Gastroesophageal sphincter (tissue), 3 donors: Measurements from ENCODE around the gene PHF1.

Source experiments
- CTCF ChIP-seq, 4 experiments: fragments of 200-600 bp in 2 of 4; fragments of 450-650 bp in 2 of 4; sonication (generic) in 1 of 4; IDR thresholded peaks; one replicate each; pipeline ENCODE4 v1.5.1; 2017 to 2019; ENCODE audit warnings: antibody characterized with exemption in 4 of 4, mild to moderate bottlenecking in 2 of 4, moderate library complexity in 2 of 4
- EP300 ChIP-seq: sonication (generic); formaldehyde crosslinking; IDR thresholded peaks from one replicate; pipeline ENCODE4 v1.6.1; 2017; ENCODE audit warnings: antibody characterized with exemption, mild to moderate bottlenecking
- POLR2A ChIP-seq, 2 donors: fragments of 450-650 bp; IDR thresholded peaks; one replicate each; pipeline ENCODE4 v1.6.1; 2017; ENCODE audit warnings: antibody characterized with exemption in 2 of 2, mild to moderate bottlenecking in 2 of 2, moderate library complexity in 1 of 2
- POLR2AphosphoS5 ChIP-seq: sonication (generic); formaldehyde crosslinking; IDR thresholded peaks from one replicate; pipeline ENCODE4 v1.6.1; 2017; ENCODE audit warnings: antibody characterized with exemption

GRCh38 chr6:33383427-33384185 lies 27.2 kb upstream of the PHF1 start:
- no peak for TF ChIP-seq EP300
- TF ChIP-seq CTCF (IDR thresholded peaks at IDR 0.05), result no peak
- TF ChIP-seq POLR2A (IDR thresholded peaks at IDR 0.05), result no peak
- TF ChIP-seq POLR2AphosphoS5, result no peak
